DMS 273 (cell line): ENCODE measurements around the gene MORC2.

Experiments
- DNase-seq: peaks from one replicate; lab custom pipeline; 2025; ENCODE audit not compliant: unreplicated experiment; lab: John Stamatoyannopoulos, UW

MORC2 gene

GRCh38 chr22:30949934-30950660 lies 18.5 kb downstream of the MORC2 start:
- no peak for DNase-seq

DNA sequence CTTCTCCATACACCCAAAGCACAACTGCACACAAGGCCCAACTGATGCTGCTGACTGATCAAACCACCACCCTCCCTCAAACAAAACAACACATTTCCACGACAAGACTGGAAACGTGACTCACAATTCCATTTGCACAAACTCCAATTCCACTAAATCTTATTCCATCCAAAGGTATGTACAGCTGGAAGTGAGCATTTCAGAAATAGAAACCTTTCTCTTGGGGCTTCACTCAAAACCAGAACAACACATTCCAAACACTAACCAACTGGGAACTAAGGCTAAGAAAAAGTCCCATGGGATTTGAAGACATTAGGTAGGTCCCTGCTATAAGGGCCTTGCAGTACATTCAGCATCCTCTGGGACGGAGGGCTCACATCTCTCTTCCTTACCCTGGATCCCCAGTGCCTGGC lies 19.6 kb downstream of the MORC2 start:
- DNase-seq, result no peak

- peak; percentile 38 for DNase-seq
Measured at GRCh38 chr22:30947816-30948454, 20.6 kb downstream of the MORC2 start.

- DNase-seq, result no peak
Measured at GRCh38 chr22:30947173-30947815, 21.3 kb downstream of the MORC2 start.

GRCh38 chr22:30946354-30946753 lies 22.2 kb downstream of the MORC2 start:
- DNase-seq, result no peak

GRCh38 chr22:30945653-30946052 lies 22.9 kb downstream of the MORC2 start:
- no peak for DNase-seq

- no peak for DNase-seq
Measured at GRCh38 chr22:30944986-30945385, 23.6 kb downstream of the MORC2 start.

DNA sequence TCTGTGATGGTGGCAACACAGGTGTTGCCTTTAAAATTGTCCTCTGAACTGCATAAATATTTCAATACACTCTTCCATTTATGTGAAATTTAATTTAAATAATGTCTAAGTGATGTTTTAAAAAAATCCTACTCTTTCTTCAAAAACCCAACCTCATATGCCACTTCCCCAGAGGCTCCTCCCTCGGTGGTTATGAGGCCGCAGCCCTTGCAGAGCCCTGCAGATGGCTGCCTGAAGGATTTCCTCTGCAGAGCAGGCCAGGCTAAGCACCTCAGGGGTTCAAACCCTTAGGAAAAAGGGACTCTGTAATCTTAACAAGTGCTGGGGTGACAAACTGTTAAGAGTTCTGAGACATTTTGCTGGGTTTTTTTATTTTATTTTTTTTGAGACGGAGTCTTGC lies 25.2 kb downstream of the MORC2 start:
- DNase-seq, result no peak

GRCh38 chr22:30941363-30941740 lies 27.2 kb downstream of the MORC2 start:
- DNase-seq, result no peak

DNA sequence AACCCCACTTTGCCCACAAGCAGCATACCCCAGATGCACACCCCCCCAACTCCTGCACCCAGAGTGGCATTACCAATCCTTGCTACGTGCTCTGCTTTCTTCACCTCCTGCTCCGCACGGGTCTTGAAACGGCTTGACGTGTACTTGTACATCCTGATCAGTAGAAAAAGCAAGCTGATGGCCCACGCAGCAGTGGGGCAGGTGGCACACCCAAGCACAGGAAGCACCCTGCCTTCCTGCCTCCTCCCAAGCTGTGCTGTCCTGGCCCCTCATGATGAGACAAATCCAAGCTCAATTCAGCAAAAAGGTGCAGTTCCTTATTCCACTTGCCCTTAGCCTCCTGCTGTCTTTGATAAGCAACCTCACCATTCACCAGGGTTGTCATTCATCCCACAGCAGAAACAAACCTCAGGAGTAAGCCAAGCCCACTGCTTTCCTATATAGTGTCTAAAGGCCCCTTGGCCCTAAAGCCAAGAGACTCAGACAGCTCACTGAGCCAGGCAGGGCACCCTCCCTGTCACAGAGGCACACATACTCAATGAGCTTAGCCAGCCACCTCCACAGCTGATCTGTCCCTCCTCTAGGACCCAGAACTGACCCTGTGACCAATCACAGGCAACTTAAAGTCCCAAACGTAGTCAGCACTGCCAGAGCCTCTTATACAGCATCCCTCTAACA lies 27.8 kb downstream of the MORC2 start:
- DNase-seq, result no peak

DNA sequence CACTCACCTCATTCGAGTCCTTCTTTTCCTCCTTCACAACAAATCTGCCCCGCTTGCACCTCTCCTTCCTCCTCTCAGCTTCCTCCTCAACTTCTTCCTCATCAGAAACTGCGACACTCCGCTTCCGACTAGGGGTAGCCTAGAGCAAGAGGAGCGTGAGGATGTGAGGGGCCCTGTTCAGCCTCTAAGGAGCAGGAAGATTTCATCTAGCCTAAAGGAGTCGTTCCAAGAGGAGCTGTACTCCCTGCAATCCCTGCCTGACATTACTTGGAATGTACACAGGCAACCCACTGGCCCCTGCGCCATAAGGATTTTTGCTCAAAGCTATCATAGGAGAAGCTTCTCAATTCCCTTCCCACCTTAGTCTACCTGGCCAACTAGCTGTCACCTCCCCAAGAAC lies 34.5 kb downstream of the MORC2 start:
- no peak for DNase-seq

GRCh38 chr22:30933457-30933856 lies 35.1 kb downstream of the MORC2 start:
- DNase-seq, result no peak

DNA sequence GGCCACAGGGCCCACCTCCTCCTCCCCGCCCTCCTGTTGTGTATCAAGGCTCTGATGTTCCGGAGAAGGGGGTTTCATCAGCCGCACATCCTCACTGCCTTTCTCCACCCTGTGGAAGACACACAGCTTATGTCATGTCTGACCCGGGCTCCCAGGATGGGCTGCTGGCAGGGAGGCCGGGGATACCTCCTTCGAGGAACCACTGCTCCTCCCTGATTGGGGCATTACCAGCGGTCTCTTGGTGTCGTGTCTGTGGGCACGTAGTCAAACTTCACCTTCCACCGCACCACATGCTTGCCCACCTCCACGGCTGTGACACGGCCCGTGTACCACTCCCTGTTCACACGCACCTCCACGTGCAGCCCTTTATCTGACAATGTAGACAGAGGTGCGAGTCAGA lies 35.9 kb downstream of the MORC2 start:
- DNase-seq, result no peak

DNA sequence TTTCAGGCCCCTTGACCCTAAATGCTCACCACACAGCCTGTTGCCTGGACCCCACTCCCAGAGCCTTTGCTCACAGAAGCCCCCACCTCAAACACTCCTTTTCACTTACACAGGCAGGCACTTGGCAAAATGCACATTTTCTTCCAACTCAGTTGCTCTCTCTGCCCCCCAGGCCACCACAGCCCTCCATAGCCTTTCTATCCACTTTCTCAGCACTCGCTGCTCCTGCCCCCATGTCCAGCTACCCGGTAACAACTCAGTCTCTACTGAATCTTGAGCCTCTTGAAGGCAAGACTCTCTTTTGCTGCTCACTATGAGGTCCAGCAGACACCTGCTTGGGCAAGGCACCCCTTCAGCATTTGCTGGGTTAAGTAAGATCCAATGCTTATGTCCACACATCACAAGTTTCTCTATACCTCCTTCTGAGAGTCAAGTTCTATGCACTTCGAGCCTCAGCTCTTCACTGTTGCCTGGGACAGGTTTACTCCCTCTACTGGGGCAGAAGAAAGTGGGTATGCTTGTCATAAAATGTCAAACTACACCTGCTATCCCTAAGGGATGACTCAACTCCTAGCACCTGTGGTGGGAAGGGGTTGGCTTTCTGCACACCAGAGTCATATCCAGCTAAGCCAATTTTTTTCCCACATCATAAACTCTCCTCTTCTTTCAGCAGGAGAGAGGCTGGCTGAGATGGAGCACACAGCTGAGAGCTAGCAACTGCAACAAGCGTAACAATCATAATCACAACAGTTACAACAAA lies 36.9 kb downstream of the MORC2 start:
- no peak for DNase-seq

DNA sequence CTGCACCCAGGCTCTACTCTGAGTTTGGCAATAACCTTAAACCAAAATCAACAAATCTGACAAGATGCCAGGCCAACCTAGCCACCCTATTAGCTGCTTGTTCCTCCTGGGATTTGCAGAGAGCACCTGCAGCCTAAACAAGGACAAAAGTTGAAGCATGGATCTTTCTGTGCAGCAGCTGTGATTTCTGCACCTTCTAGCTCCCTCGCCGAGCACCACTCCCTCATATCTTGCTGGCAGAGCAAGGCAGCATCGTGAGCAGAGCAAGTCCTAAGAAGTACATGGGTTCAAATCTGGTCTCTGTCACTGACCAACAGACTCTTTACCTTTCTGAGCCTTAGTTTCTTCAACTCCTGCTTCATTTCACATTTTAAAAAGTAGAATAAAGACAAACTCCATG lies 38.3 kb downstream of the MORC2 start:
- DNase-seq, result no peak

DNA sequence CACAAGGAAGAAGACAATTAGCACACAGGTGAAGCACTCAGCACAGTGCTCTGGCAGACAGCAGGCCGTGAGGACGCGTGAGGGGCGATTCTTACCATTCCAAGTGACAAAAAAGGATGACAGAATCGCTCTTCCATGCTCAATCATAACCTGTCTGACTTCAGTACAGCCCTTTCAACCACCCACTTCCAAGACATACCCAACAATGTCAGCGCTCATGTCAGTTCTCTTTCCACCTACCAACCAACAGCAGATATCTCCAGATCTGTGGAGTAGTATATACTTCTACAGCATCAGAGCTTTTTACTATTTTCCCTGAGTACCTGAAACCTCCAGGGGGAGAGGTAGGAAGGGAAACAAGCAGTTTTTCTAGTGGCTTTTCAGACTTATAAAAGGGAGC lies 40.2 kb downstream of the MORC2 start:
- no peak for DNase-seq

DNA sequence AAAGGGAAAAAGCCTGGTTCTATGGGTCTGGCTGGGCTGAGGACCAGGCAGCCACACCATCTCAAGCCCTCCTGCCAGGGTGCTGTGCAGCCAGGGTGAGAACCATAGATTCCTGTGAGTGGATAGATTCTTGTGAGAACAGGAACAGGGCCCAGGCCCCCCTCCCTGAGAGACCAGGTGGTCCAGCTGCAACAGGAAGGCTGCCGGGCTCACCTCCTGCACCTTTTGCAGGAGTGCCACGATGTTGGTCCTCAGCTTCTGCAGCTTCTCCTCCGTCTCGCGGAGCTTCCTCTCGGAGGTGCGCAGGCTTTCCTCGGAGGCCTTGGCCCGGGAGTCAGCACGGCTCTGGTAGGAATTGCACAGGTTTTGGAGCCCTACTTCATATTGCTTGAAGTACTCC lies 40.8 kb downstream of the MORC2 start:
- no peak for DNase-seq

GRCh38 chr22:30926706-30927105 lies 41.9 kb downstream of the MORC2 start:
- no peak for DNase-seq

DNA sequence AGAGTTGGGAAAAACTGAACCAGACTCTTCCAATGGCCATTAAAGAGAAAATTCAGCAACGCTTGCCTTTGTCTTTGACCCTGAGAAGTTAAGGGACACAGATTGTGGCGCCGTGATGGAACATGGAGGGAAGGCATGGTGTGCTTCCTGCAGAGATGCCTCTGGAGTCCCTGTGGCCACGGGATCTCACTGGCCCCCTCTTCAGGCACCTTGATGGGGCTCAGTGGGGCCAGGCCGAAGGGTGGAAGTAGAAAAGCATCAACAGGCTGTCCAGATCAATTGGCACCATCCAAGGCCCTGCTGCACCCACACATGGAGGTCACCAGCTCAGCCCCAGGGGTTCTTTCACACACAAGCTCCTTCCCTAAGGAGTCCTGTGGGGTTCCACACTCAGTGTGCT lies 42.9 kb downstream of the MORC2 start:
- no peak for DNase-seq

DNA sequence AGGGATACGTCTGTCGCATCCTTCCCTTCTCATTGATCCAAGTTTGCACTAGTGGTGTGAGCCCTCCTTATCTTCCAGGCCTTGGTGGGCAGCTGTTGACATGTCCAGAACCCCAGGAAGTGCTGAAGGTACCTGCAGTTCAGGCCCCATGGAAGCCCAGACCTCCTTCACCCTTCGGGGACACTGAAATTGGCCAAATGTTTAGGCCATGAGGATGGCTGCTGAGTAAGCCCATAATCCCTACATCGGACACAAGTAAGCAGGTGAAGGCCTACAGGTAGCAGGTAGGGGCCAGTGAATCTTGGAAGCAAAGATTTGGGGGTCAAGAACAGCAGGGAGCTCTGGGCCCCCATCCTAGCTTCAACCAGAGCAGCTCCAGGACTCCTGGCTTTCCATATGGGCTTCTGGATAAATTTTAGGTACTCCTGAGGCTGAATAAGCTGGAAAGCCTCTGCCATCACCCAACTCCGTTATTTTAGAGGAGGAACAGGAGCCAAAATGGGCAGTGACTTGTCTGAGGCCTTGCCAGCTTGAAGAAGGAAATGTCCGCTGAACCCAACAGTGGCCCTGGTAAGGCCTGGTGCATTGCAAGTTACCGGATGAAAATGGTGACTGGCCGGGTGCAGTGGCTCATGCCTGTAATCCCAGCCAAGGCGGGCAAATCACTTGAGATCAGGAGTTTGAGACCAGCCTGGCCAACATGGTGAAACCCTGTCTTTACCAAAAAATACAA lies 45.2 kb downstream of the MORC2 start:
- DNase-seq, result no peak
